ENCODE measurements around the gene SLC15A2. TPM values are rescaled to one million over a fixed set of nuclear protein-coding genes. Genes with fewer than 3 reads are reported as not detected.
"Not testable (repeated sequence)": the region's sequence is repeated elsewhere in the genome, so short reads cannot be mapped to it uniquely, and the experiment has no call there.

Gene SLC15A2
- total and polyA plus RNA-seq, 7 donors, result 0.30 to 1.8 (median 0.52) TPM

DNA sequence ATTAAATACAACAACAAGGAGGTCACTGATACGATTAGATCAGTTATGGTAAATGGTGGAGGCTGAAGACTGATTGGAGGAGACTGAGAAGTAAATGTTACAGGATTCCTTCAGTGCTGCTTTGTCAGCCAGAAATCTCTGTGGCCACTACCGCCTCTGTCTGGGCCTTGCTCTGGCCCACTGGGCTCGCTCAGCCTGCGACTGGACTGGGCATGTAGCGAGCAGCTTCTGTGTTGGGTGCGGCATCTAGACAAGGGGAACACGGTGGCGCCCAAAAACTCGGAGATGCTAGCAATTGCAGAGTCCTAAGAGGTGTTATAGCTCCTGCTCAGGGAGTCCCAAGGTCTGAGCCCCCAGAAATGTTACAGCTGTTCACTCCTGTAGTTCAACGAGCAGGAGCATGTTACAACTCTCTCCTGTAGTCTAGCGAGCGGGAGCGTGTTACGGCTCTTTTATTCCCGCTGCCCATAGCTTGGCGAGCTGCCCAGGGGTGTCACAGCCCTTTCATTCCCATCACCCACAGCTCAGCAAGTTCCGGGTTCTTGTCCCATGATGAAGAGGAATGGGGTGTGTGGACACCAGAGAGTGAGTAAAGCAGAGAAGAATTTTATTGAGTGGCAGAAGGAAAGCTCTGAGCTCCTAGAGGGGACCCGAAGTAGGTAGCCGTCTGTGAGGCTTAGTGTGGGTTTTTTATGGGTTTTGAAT, 24.7 kb downstream of the SLC15A2 start:
- Histone ChIP-seq H3K36me3 (ENCODE audit: insufficient read depth in 1 of 2, low read depth in 1 of 2) (no peaks in the 10 kb centered on the region), H3K9me3 (no peaks in the 10 kb centered on the region), H3K4me3 (no peak overlapping the region), H3K27me3 (ENCODE audit: insufficient read depth in 3 of 3, low read length in 2 of 3) (no peaks in the 10 kb centered on the region), H3K27ac (no peak overlapping the region), H3K4me1 (no peaks in the 10 kb centered on the region)
- DNase-seq, result no peak
- TF ChIP-seq, protein P1, sequence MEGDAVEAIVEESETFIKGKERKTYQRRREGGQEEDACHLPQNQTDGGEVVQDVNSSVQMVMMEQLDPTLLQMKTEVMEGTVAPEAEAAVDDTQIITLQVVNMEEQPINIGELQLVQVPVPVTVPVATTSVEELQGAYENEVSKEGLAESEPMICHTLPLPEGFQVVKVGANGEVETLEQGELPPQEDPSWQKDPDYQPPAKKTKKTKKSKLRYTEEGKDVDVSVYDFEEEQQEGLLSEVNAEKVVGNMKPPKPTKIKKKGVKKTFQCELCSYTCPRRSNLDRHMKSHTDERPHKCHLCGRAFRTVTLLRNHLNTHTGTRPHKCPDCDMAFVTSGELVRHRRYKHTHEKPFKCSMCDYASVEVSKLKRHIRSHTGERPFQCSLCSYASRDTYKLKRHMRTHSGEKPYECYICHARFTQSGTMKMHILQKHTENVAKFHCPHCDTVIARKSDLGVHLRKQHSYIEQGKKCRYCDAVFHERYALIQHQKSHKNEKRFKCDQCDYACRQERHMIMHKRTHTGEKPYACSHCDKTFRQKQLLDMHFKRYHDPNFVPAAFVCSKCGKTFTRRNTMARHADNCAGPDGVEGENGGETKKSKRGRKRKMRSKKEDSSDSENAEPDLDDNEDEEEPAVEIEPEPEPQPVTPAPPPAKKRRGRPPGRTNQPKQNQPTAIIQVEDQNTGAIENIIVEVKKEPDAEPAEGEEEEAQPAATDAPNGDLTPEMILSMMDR (IDR thresholded peaks at IDR 0.05), result no peak
- ATAC-seq, result no peak
- WGBS, 3 donors, result 85 to 88% (median 88%) methylated on average over 19 of the region's 19 CpGs
- intact Hi-C loops (cut with DNase I), result no loop called here

DNA sequence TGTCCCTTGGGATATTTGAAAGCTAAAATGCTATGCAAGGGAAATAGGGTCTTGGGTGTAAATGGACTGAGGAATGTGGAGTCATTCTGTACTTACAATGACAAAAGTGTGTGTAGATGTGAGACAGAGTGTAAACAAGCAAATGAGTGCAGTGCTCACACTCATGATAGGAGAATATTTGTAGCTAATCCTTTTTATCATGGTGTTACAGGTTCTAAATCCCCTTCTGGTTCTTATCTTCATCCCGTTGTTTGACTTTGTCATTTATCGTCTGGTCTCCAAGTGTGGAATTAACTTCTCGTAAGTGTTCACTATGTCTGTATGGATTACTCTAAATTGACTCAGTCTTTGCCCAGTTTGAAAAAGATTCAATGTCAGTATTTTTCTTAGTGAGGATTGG, 30.5 kb downstream of the SLC15A2 start:
- H3K4me1 ChIP-seq, result no peaks in the 10 kb centered on the region
- H3K9me3 ChIP-seq, result no peaks in the 10 kb centered on the region
- H3K27me3 ChIP-seq (ENCODE audit: insufficient read depth in 3 of 3, low read length in 2 of 3), result no peaks in the 10 kb centered on the region
- DNase-seq (no peak), ATAC-seq (no peak)
- WGBS, 3 donors, result 86 to 96% (median 94%) methylated on average over 3 of the region's 3 CpGs
- intact Hi-C loops (cut with DNase I), result no loop called here
- no peak overlapping the region for H3K27ac ChIP-seq
- TF ChIP-seq, protein P1 (IDR thresholded peaks at IDR 0.05), result no peak
- no peaks in the 10 kb centered on the region for H3K36me3 ChIP-seq (ENCODE audit: insufficient read depth in 1 of 2, low read depth in 1 of 2)
- H3K4me3 ChIP-seq, result no peak overlapping the region

DNA sequence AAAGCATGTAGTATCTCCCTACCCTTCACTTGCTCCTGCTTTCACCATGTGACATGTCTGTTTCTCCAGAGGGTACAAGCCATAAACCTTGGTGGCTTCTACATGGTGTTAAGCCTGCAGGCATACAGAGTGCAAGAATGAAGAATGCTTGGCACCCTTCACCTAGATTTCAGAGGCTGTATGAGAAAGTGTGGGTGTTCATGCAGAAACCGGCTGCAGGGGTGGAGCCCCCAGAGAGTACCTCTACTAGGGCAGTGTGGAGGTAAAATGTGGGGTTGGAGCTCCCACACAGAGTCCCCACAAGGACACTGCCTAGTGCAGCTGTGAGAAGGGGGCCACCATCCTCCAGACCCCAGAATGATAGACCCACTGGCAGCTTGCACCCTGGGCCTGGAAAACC, 32.2 kb downstream of the SLC15A2 start:
- intact Hi-C loops (cut with DNase I), result no loop called here
- Histone ChIP-seq H3K4me3 (no peak overlapping the region), H3K9me3 (no peaks in the 10 kb centered on the region), H3K27ac (no peak overlapping the region), H3K36me3 (ENCODE audit: insufficient read depth in 1 of 2, low read depth in 1 of 2) (no peaks in the 10 kb centered on the region), H3K27me3 (ENCODE audit: insufficient read depth in 3 of 3, low read length in 2 of 3) (no peaks in the 10 kb centered on the region), H3K4me1 (no peaks in the 10 kb centered on the region)
- 0 to 100% (median 97%) methylated on average over 1 of the region's 1 CpG for WGBS, 3 donors
- no peak for ATAC-seq
- DNase-seq, result no peak
- TF ChIP-seq, protein P1 (IDR thresholded peaks at IDR 0.05), result no peak

DNA sequence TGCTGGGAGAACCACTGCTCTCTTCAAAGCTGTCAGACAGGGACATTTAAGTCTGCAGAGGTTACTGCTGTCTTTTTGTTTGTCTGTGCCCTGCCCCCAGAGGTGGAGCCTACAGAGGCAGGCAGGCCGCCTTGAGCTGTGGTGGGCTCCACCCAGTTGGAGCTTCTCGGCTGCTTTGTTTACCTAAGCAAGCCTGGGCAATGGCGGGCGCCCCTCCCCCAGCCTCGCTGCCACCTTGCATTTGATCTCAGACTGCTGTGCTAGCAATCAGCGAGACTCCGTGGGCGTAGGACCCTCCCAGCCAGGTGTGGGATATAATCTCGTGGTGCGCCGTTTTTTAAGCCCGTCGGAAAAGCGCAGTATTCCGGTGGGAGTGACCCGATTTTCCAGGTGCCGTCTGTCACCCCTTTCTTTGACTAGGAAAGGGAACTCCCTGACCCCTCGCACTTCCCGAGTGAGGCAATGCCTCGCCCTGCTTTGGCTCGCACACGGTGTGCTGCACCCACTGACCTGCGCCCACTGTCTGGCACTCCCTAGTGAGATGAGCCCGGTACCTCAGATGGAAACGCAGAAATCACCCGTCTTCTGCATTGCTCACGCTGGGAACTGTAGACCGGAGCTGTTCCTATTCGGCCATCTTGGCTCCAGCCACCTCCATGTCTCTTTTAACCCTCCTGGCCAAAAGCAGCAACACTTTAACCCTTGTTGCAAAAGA, 44.1 kb downstream of the SLC15A2 start:
- H3K4me3 ChIP-seq; H3K9me3 ChIP-seq; intact Hi-C loops (cut with DNase I); H3K36me3 ChIP-seq (ENCODE audit: insufficient read depth in 1 of 2, low read depth in 1 of 2); ATAC-seq; DNase-seq; H3K27me3 ChIP-seq (ENCODE audit: insufficient read depth in 3 of 3, low read length in 2 of 3); H3K27ac ChIP-seq; H3K4me1 ChIP-seq: not testable (repeated sequence)
- 85 to 91% (median 89%) methylated on average over 28 to 29 of the region's 29 CpGs for WGBS, 3 donors

DNA sequence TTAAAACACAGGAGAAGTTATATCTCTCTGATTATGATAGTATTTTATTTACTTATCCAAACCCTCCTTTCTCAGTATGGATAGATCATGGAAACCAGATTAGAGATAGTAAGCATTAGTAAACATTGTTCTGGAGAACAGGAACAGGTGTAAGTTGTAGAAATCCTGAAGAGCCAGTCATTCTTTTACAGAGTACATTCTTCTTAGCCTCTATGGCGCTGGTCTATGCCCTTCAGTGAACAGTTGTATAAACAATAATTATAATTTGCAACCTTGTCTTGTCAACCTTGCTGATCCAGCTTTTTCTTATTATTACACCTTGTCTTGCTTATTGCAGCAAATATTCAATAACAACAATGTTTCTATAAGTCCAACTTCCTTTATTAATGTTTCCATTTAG, 47.4 kb downstream of the SLC15A2 start:
- no peaks in the 10 kb centered on the region for H3K9me3 ChIP-seq
- no peaks in the 10 kb centered on the region for H3K27me3 ChIP-seq (ENCODE audit: insufficient read depth in 3 of 3, low read length in 2 of 3)
- intact Hi-C loops (cut with DNase I), result no loop called here
- no peak for ATAC-seq
- no peak overlapping the region for H3K4me3 ChIP-seq
- H3K27ac ChIP-seq, result no peak overlapping the region
- WGBS, 3 donors, result 87 to 92% (median 90%) methylated on average over 1 of the region's 1 CpG
- TF ChIP-seq, protein P1 (IDR thresholded peaks at IDR 0.05), result no peak
- H3K4me1 ChIP-seq, result no peaks in the 10 kb centered on the region
- no peak for DNase-seq
- no peaks in the 10 kb centered on the region for H3K36me3 ChIP-seq (ENCODE audit: insufficient read depth in 1 of 2, low read depth in 1 of 2)
